HG03460 (cell line): ENCODE measurements around the gene SLIT3.

Experiments used
- ATAC-seq: cut with Tn5 transposase; IDR thresholded peaks from one replicate; pipeline ENCODE4 v1.9.1; 2021; ENCODE audit not compliant: unreplicated experiment

Gene SLIT3

DNA sequence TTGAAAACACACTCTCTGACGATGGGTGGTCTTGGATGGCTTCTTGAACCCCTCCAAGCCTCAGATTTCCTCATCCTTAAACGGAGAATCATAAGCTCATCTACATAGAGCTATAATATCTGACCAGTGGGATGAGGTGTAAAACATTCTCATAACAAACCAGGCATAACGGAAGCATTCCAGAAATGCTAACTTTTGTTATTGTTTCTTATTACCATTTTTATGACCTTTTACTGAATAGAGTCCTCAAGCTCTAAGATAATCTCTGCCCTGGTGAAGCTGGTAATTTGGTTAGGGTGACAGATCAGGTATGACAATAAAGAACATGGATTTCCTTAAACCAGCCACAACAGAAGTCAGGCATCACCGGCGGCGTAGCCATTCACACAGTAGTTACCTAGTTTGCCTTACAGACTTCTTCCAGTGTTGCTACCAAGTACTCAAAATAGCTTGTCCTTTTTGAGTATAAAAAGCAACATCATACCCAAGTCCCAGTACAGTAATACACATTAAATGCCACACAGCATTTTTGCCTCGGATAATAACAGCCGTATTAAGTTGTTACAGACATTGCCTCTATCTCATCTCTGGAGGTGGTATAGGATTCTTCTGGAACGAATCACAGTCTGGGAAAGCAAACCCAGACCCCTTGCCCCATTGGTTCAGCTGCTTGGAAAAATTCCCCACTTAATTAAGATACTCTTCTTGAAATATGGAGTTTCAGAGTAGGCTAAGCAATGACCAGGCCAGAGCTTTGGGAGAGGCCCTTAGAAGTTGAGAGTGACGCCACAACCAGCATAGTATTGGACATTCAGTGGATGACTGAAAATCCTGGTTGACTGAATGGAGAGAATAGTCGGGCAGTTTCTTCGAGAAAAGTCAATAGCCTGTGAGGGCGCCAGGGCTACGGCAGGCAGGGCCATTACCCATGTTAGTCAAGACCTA, 252.5 kb downstream of the SLIT3 start:
- no peak for ATAC-seq

DNA sequence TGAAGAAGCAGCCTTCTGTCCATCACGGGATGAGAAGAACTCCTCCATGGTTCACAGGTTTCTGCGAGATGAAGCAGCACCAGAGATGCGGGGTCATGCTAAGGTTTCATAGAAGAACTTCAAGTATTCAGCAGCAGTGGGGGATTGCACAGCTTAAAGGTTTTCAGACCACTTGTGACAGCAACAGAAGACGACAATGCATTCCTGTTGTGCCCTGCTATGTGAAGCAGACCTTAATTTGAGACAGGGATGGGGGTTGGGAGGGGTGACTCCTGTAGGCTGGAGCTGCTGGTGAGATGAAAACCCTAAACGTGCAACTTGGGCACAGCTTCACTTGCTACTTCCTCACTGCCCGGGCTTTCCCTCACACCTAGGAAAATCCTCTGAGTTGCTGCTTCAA, 256.0 kb downstream of the SLIT3 start:
- ATAC-seq: no peak

DNA sequence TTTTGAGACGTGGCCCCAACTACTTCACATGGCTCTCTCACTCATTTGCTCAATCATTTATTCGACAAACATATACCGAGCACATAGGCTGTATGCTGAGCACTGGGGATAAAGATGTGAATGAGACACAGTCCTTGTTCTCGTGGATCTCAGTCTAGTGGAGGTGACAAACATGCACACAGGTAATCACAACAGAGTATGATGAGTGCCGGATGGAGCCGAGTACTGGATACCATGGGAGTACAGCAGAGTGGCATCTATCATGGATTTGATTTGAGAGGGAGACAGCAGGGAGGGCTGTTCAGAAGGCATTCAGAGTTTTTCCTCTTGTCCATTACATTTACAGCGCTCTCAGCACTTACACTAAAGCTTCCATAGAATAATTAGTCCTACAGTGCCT, 259.8 kb downstream of the SLIT3 start:
- no peak for ATAC-seq

DNA sequence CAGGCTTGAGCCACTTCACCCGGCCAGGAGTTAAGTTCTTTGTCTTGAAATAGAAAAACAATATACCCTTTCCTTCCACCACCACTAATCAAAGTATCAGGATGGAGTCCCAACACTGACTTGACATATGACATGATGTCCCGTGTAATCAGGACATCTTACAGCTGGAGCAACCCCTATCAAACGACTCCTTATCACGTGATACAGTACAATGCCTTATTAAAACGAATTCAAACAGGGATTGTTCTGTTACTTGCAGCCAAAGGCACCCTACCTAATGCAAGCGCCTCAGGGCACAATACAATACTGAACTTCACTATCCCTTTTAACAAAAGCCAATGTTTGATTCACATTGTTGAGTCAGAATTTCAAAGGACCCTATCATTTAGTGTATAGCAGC, 261.3 kb downstream of the SLIT3 start:
- ATAC-seq: no peak

DNA sequence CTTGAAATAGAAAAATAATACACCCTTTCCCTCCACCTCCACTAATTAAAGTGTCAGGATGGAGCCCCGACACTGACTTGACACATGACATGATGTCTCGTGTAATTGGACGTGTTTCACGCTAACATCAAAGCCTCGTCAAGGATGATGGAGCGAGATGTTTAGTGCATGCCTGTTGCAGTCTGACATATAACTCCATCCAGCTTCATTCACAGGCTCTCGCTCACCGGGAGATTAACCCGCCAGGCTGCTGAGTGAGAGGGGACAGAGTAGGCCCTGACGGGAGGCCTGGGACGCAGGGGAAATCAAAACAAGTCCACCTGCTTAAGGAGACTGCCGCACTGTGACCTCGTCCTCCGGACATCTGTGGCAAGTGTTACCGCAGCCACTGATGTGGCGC, 263.5 kb downstream of the SLIT3 start:
- no peak for ATAC-seq

DNA sequence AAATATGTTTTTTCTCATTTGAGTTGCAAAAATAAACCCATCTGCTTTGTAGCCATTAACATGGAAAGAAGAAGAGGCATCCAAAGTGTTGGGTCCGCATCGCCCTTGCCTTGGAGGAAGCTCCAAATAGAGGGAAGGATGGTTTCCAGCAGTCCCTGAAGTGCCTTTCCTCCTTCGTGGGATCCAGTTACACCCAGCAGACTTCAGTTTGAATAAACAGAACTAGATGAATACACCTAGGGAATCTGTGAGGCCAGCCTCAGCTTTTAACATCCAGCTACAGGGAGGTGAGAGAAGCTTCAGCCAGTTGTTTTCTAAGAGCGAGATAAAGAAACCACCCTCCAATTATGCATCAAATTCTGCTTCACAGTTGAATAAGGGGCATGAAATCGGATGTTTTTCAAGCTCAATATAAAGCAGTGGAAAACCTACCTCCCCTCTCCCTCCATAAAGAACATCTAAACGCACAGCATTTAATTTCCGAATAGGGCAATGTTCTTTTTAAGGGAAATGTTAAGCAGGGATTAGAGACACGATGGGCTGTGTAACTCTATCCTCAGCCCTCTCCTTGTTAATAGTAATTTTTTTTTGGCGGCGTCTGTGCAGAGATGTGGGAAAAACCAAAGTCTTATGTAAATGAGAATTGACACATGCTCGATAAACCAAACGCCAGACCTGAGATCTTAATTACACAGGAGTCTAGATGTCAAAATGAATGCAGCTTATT, 264.7 kb downstream of the SLIT3 start:
- ATAC-seq: no peak

DNA sequence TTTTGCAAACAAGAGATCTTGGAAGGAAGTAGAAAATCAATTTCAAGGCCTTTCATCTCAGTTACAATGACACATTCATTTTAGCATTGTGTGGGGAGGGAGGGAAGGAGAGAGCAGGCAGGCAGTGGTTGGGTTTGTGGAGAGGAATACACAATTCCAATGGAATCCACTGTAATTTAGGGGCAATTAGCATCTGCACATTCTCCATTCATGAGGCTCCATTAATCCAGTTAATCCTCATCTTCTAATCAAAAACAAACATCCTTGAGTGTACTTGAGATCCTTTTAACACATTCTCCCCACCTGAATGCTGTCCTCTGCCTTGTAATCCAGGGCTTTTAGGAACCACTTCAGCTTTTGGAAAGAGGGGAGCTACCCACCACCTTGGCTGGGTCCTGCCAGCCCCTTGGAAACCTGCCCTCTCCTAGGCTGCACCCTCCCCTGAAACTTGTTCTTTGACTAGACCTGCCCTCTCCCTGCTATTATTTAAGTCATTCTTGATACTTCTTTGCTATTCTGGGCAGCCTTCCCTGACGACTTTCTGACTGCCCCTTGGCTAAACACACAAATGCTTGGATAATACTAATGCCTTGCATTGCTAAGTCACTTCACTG, 271.2 kb downstream of the SLIT3 start:
- no peak for ATAC-seq

DNA sequence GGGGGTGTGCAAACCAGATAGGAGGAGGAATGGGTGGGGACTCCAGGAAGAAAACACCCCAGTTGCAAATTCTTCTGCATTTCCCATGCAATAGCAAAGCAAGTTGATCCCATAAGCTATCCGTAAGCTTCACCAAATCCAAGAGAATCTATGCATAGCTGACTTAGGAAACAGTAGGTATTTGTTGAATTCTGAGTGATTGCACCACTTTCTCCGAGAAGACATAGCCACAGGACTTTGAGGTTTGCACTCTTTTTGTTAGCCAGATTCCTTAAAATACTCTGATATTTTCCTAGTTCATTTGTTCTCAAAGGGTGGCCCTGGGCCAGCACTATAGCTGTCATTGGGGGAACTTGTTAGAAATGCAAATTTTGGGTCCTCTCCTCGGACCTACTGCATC, 271.9 kb downstream of the SLIT3 start:
- no peak for ATAC-seq

DNA sequence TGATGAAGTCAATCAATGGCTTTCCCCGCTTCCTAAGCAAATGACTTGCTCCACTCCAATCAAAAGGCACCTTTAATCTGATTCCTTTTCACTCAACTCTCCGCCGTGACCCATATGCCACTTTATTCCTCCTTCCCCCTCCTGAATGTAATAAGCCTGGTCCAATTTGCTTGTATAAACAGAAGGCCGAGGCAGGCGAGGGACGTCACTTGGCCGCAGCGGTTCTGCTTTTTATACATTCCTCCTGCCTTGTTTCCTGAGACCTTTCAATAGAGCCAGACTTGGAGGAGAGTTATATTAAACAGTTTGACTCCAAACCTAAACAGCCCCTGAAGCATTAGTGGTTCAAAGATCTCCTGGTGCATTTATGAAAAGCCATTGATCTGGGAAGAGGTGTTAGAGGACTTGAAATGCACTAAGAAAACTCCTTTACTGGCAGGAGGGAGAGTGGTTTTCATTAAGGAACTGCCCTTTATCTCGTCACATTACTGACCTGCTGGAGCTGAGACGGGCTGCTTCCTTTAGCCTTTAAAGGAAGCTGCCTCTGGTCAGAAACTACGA, 273.4 kb downstream of the SLIT3 start:
- no peak for ATAC-seq

DNA sequence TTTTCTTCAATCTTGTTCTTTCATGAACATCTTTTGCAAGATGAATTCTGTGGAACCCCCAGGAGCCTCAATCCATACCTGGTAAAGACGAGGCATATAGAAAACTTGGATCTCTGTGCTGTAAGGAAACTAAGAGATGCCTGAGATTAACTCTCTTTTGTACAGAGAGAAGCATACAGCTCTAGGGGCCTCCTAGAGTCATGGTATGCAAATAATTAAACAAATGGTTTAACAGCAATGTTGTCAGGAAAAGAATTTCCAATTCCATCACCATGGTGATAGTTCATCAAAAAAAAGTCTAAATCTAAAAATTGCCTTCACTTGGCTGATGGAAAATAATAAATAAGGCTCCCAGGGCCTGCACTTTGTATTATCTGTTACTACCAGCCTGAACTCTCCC, 275.4 kb downstream of the SLIT3 start:
- no peak for ATAC-seq

DNA sequence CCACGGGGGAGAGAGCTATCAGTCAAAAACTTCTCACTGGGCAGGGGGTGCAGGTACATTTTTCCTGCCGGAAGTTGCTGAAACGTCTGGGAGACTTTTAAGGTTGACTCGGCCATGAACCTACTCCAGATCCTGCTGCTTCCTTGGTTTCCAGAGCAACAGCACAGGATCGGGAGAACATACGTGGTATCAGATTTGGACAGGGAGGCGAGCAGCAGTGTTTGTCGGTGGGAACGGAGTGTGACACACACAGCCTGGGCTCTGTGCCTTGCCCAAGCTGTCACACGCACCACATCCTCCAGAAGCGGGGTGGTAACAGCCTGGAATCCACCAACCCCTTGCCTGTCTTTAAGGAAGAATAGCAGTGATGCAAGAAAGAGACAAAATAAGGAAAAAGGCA, 276.5 kb downstream of the SLIT3 start:
- ATAC-seq: no peak

DNA sequence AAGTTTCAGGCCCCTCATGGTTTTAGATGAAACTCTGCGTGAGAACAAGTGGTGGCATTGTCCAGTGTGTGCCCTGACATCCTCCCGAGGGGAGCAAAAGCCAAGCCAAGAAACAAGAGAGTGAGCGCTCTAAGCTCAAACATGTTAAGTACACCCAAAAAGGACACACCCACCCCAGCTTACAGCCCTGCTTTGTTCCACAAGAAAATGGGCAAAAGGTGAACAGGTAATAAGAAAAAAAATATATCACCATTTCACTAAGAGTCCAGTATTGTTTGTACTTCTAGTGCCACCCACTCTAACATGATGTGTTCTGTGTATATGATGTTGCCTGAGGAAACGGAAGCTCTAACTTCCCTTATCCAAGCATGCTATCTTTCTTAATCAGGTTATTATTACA, 278.2 kb downstream of the SLIT3 start:
- no peak for ATAC-seq

DNA sequence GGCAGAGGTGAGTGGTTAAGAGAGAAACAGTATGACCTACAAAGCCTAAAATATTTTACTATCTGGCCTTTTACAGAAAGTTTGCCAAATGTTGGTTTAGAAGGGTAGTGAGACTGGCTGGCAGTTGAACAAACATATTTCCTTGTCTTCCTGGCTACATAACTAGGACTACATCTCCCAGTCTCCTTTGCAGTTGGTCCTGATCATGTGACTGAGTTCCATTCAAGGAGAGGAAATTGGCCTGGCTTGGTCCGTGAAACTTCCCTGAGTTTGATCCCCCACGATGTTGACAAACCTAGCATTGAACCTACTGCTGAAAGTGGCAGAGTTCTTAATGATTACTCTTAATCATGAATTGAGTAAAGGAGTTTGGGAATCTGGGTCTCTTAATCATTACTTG, 280.8 kb downstream of the SLIT3 start:
- no peak for ATAC-seq

DNA sequence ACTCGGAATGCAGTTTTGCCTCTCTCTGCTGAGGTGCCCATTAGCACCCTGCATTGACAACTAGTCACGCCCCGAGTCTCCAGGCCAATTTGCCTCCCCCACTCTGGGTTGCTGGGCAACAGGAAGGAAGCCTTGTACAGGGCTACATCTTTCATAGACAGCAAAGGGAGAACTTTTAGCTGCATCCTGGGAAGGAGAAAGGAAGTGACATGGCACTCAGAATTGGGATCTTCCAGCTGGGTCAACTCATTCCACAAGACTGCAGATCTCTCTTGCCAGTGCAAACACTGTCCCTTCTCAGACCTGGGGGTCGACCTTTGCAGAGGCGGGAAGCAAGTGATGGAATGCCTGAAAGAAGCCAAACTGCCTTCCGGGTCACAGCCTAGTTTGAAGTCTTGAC, 282.0 kb downstream of the SLIT3 start:
- no peak for ATAC-seq

DNA sequence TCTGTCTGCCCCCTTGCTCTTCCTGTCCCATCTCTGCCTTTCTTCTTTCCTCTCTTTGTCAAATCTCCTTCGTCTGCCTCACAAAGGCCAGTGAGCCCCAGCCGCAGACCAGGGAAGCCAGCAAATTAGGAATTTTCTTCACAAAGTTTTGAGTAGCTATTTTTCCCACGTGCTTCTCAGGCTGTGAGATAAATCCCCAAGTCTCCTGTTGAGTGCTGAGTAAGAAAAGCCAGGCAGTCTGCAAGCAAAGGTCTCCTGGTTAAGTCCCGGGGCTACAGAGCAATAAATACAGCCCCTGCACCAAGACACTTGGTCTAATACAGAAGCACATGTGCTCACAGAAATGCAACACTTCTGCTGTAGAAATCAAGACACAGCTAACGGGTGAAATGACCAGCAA, 284.9 kb downstream of the SLIT3 start:
- no peak for ATAC-seq

DNA sequence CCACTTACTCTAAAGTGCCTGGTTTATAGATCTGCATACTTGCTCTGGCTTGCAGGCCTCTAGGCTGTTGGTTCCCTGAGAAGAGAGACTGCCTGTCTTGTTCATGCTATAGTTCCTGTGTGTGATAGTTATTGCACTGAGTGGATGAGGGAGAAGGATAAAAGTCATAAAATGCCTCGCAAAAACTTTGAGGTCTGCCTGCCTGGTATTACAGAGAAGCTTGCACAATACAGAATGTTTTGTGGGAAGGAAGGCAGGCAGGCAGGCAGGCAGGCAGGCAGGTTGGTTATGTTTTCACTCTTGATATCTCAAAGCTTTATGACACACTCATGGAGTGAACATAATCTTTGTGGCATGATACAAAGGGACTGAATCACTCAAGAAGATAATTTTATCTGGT, 287.1 kb downstream of the SLIT3 start:
- no peak for ATAC-seq

DNA sequence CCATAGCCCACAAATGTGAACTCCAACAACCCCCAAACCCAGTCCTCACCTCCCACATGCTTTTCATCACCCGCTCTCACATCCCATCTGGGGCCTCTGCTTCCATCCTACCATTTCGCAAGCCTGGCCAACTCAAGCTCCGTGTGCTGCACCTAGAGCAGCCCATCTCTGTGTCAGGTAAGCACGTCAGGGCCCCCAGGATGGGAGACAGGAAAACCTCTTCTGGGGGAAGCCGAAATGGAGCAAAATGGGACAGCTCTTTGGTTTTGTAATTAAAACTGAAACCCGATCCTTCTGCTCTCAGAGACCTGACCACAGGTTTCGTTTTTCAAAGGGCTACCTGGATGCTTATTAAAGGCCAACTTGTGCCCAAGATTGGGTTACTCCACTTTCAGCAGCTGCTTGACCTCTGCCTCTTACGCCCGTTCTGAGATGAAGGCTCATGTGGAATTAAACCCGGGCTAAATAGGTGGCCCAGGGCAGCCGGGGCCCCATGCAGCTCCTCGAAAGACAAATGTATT, 287.7 kb downstream of the SLIT3 start:
- ATAC-seq: no peak

DNA sequence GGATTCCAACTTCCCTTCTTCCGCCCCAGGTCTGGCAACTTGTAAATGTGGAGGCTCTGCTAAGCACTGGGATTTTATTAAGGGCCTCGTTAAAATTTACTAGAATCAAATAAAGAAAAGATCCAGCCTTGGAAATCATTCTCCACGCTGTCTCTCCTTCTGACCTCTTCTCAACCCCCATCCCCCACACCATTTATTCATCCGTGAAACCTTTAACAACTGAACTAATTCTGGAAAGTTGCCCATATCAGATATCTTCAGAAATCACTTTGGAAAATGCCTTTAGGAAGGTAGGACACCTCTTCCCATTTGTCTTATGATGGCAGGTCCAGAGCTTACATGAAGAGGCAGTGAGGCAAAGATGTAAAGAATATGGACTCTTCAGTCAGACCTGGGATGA, 288.5 kb downstream of the SLIT3 start:
- ATAC-seq: no peak

DNA sequence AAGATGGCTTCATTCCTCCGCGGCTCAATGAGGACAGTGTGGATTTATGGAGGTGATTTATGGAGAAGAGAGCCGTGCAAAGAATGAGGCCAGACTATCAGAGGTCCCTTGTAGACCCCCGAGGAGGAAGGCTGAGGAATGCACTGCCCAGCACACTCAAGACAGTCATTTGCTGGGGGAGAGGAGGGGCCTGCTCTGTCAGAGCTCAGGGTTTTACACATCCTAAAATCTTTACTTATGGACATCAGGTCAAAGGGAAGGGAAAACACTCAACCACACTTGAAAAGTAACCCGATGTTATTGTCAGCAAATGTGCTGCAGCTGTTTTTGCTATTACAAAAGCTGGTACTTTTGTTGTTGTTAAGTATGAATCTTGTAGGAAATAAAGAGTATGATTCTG, 289.5 kb downstream of the SLIT3 start:
- no peak for ATAC-seq

DNA sequence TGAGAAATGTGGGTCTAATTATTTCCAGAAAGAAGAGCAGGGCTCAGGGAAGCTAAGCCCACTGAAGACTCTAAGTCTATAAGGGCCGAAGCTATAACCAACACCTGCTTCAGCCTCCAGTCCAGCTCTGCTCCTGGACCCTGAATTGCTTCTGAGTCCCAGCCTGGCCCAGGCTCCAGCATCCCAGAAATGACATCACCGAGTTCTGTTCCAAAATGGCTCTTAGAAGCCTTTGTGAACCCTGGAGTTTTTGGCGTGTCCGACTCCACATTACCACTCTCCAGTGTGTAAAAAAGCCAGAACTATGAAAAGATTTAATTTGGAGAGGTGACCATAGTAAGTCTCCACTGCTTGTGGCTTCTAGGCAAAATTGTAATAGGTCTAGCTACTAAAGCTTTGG, 289.9 kb downstream of the SLIT3 start:
- ATAC-seq: no peak

DNA sequence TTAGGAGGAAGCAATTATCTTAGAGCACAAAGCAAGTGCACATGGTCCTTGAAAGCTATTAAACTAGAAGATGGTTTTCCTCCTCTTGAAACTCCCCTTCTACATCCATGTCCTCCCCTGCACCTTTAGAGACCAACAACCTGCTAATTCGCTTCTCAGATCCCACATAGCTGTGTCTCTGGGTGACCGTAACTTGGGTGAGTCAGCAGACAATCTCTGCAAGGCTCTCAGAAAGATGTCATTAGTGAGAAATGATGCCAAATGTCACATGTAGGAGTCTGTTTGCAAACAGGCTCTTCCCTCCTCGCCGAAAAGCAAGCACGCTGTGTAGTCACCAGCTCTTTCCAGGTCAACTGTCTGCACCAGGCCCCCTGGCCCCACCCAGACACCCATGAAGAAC, 291.8 kb downstream of the SLIT3 start:
- no peak for ATAC-seq
